Ovary (tissue), 3 donors: ENCODE measurements around the gene SELENOF.

Experiments
- CTCF ChIP-seq, 3 donors: fragments of 450-650 bp in 2 of 3; fragments of 200-600 bp in 1 of 3; IDR thresholded peaks; one replicate each; pipeline versions ENCODE4 v1.5.1 to v1.8.0; 2016 to 2022; ENCODE audit warnings: antibody characterized with exemption in 3 of 3, mild to moderate bottlenecking in 1 of 3
- POLR2A ChIP-seq: fragments of 450-650 bp; IDR thresholded peaks from one replicate; pipeline ENCODE4 v1.6.1; 2017; ENCODE audit warnings: antibody characterized with exemption, mild to moderate bottlenecking, moderate library complexity
- donor health status: DM: no; HTN: no; CAD: no.

DNA sequence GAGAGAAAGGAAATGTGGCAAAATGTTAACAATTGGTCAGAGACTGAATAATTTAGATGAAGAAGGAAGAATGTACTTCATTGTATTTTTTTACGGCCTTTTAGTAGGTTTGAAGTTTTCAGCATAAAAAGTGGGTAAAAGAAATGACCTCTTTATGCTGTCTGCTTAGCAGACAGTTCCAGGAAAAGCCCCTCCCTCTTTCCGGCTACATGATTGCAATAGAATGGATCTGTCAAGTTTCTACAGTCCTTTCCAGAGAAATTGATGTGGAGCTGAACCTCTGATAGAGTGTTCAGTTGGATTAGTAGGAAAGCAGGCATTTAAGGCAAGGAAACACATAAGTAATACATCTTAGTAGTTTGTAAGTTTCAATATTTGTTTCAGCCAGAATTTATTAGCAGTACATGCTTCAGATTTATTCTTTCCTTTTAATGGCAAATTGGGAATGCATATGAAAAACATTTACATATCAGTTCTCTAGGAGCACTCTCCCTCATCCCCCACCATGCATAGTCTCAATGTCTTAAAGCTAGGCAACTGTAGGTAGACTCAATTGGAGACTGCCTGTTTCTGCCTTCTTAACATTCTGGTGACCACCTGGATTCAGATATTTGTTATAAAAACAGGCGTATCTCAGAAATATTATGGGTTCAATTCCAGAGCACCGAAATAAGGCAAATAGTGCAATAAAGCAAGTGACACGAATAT is 36.9 kb upstream of the SELENOF start:
- TF ChIP-seq CTCF (IDR thresholded peaks at IDR 0.05) (no peak), POLR2A (no peak)
